ENCODE measurements around the gene PPIF.

The PPIF gene

DNA sequence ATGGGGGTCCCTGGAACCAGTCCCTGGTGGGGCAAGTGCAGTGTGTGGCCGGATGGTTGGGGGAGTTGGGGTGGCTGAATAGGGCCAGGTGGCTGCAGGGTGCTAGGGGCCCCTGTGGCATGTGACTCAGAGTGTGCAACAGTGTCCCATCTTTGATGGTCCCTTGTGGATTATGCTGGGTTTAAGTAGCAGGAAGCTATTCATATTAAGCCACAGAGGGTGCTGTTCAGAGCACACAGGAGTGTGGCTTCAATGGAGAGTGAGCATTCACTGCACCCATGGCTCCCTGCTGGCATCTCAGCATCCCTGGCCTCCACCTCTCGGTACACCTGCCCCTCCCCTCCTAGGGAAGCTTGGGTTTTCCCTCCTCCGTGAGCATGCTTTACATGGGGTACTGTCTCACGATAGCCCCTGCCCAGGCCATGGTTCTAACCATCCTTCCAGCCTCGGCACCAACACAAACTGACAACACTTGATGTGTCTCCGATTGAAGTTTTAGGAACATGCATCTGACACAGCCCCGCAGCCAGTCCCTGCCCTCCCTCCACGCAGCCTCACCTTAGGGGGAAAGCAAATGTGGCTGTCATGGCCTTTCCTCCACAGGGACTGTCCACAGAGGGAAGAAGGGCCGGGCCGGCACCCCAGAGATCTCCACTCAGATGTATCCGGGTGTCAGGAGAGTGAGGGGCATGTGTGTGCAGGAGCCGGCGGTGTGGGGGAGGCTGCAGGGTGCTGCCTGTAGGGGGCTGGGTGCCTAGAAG is 30.4 kb upstream of the PPIF start:
- Histone ChIP-seq H3K4me3 (ENCODE audit: low read depth, low read length) (no peak overlapping the region), H3K4me1 (ENCODE audit: control insufficient read depth, insufficient read depth, low read length) (no peaks in the 10 kb centered on the region), H3K36me3 (ENCODE audit: control insufficient read depth in 2 of 2, insufficient read depth in 1 of 2, low read length in 2 of 2) (peaks cover 0 to 7% of the 10 kb centered on the region in 2 experiments; a peak in 1 of 3 replicates), H3K27ac (ENCODE audit: extremely low read depth, low read depth, low read length) (no peak overlapping the region), H3K9me3 (ENCODE audit: control insufficient read depth, insufficient read depth, low read depth, low read length) (no peaks in the 10 kb centered on the region)
- ChIA-PET POLR2A (no interaction called here), CTCF (interaction anchor here (0.6 to 1.0 kb wide), 4 partner anchors 17 to 741 kb away, joined by 3 to 4 read pairs (median 3); no protein-coding TSS in a partner anchor)
- TF ChIP-seq ZNF302 (tag by site-specific recombination; IDR thresholded peaks at IDR 0.05; ENCODE audit: low read depth) (no peak), ZBTB48 (tag by site-specific recombination; IDR thresholded peaks at IDR 0.05) (peak; percentile 41; the same call in 1 of the 2 replicates), ZNF664 (tag by site-specific recombination; IDR thresholded peaks at IDR 0.05) (no peak), ZIC2 (tag by site-specific recombination; IDR thresholded peaks at IDR 0.05) (peak; percentile 62), SCRT2 (tag by site-specific recombination; IDR thresholded peaks at IDR 0.05) (peak; percentile 63)

DNA sequence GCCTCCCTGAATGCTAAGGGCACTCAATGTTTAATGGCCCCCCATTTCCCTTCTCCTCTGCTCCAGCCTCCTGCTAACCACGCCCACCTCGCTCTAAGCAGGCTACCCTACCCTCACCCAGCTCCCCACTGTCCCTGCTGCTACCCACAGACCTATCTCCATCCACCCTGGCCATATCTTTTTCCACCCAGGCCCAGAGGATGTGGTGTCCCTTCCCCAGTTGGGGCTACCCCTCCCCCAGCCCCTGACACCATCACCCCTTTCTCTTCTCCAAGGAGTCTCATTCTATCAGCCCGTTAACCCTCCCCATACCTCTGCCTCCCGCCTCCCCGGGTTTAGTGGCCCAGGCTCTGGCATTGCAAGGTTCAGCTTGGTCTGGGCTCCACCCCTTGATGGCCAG is 28.9 kb upstream of the PPIF start:
- Histone ChIP-seq H3K36me3 (ENCODE audit: control insufficient read depth in 2 of 2, insufficient read depth in 1 of 2, low read length in 2 of 2) (no peaks in the 10 kb centered on the region), H3K4me1 (ENCODE audit: control insufficient read depth, insufficient read depth, low read length) (no peaks in the 10 kb centered on the region), H3K27ac (ENCODE audit: extremely low read depth, low read depth, low read length) (no peak overlapping the region), H3K9me3 (ENCODE audit: control insufficient read depth, insufficient read depth, low read depth, low read length) (no peaks in the 10 kb centered on the region), H3K4me3 (ENCODE audit: low read depth, low read length) (no peak overlapping the region)
- TF ChIP-seq ZNF24 (tag by site-specific recombination; IDR thresholded peaks at IDR 0.05) (no peak), KLF9 (tag by site-specific recombination; IDR thresholded peaks at IDR 0.05; ENCODE audit: low read depth) (0 out of 2 replicates have a peak, but pooled peaks have one; percentile 26)
- TF ChIP-seq, protein P1, sequence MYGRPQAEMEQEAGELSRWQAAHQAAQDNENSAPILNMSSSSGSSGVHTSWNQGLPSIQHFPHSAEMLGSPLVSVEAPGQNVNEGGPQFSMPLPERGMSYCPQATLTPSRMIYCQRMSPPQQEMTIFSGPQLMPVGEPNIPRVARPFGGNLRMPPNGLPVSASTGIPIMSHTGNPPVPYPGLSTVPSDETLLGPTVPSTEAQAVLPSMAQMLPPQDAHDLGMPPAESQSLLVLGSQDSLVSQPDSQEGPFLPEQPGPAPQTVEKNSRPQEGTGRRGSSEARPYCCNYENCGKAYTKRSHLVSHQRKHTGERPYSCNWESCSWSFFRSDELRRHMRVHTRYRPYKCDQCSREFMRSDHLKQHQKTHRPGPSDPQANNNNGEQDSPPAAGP (tag by site-specific recombination; IDR thresholded peaks at IDR 0.05): no peak
- TF ChIP-seq, protein P2, sequence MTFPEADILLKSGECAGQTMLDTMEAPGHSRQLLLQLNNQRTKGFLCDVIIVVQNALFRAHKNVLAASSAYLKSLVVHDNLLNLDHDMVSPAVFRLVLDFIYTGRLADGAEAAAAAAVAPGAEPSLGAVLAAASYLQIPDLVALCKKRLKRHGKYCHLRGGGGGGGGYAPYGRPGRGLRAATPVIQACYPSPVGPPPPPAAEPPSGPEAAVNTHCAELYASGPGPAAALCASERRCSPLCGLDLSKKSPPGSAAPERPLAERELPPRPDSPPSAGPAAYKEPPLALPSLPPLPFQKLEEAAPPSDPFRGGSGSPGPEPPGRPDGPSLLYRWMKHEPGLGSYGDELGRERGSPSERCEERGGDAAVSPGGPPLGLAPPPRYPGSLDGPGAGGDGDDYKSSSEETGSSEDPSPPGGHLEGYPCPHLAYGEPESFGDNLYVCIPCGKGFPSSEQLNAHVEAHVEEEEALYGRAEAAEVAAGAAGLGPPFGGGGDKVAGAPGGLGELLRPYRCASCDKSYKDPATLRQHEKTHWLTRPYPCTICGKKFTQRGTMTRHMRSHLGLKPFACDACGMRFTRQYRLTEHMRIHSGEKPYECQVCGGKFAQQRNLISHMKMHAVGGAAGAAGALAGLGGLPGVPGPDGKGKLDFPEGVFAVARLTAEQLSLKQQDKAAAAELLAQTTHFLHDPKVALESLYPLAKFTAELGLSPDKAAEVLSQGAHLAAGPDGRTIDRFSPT (tag by site-specific recombination; IDR thresholded peaks at IDR 0.05): no peak
- CTCF ChIA-PET: no interaction called here
- POLR2A ChIA-PET: no interaction called here

DNA sequence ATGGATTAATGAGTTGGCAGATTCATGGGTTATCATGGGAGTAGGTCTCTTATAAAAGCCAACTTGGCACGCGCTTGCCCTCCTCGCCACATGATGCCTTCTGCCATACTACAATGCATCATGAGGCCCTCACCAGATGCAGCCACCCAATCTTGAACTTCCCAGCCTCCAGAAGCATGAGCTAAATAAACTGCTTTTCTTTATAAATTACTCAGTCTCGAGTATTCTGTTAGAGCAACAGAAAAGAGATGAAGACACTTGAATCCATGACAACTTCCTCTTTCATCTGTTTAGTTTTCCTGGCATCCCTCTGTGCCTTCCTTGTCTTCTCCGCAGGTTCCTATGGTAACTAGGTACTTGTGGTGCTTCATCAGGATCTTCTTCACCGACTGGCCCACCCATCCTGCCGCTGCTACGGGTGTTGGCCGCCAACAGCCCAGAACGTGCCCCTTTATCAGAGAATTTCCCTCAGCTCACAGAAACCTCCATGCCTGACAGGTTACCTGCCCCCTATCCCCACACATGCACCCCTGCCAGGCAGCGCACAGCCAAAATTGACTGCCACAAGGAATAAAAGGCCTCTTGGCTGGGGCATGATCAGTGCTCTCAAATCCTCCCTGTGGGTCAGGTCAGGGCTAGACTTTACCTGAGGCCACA is 28.0 kb upstream of the PPIF start:
- no peaks in the 10 kb centered on the region for H3K4me1 ChIP-seq (ENCODE audit: control insufficient read depth, insufficient read depth, low read length)
- H3K9me3 ChIP-seq (ENCODE audit: control insufficient read depth, insufficient read depth, low read depth, low read length): no peaks in the 10 kb centered on the region
- H3K27ac ChIP-seq (ENCODE audit: extremely low read depth, low read depth, low read length): no peak overlapping the region
- no peaks in the 10 kb centered on the region for H3K36me3 ChIP-seq (ENCODE audit: control insufficient read depth in 2 of 2, insufficient read depth in 1 of 2, low read length in 2 of 2)
- H3K4me3 ChIP-seq (ENCODE audit: low read depth, low read length): no peak overlapping the region
- ChIA-PET POLR2A (no interaction called here), CTCF (no interaction called here)
- TF ChIP-seq ZFHX2 (tag by site-specific recombination; conservative IDR thresholded peaks at IDR 0.05) (no peak), ZBTB1 (tag by site-specific recombination; IDR thresholded peaks at IDR 0.05) (no peak), ZNF423 (tag by site-specific recombination; IDR thresholded peaks at IDR 0.05) (no peak), ZNF776 (tag by site-specific recombination; IDR thresholded peaks at IDR 0.05; ENCODE audit: borderline replicate concordance) (no peak), ZNF302 (tag by site-specific recombination; IDR thresholded peaks at IDR 0.05; ENCODE audit: low read depth) (no peak), ZNF416 (tag by site-specific recombination; IDR thresholded peaks at IDR 0.05) (no peak)
- TF ChIP-seq, protein P3, sequence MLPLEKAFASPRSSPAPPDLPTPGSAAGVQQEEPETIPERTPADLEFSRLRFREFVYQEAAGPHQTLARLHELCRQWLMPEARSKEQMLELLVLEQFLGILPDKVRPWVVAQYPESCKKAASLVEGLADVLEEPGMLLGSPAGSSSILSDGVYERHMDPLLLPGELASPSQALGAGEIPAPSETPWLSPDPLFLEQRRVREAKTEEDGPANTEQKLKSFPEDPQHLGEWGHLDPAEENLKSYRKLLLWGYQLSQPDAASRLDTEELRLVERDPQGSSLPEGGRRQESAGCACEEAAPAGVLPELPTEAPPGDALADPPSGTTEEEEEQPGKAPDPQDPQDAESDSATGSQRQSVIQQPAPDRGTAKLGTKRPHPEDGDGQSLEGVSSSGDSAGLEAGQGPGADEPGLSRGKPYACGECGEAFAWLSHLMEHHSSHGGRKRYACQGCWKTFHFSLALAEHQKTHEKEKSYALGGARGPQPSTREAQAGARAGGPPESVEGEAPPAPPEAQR (tag by site-specific recombination; IDR thresholded peaks at IDR 0.05): no peak
- TF ChIP-seq, protein P4, sequence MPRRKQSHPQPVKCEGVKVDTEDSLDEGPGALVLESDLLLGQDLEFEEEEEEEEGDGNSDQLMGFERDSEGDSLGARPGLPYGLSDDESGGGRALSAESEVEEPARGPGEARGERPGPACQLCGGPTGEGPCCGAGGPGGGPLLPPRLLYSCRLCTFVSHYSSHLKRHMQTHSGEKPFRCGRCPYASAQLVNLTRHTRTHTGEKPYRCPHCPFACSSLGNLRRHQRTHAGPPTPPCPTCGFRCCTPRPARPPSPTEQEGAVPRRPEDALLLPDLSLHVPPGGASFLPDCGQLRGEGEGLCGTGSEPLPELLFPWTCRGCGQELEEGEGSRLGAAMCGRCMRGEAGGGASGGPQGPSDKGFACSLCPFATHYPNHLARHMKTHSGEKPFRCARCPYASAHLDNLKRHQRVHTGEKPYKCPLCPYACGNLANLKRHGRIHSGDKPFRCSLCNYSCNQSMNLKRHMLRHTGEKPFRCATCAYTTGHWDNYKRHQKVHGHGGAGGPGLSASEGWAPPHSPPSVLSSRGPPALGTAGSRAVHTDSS (tag by site-specific recombination; IDR thresholded peaks at IDR 0.05): no peak
- TF ChIP-seq, protein P5, sequence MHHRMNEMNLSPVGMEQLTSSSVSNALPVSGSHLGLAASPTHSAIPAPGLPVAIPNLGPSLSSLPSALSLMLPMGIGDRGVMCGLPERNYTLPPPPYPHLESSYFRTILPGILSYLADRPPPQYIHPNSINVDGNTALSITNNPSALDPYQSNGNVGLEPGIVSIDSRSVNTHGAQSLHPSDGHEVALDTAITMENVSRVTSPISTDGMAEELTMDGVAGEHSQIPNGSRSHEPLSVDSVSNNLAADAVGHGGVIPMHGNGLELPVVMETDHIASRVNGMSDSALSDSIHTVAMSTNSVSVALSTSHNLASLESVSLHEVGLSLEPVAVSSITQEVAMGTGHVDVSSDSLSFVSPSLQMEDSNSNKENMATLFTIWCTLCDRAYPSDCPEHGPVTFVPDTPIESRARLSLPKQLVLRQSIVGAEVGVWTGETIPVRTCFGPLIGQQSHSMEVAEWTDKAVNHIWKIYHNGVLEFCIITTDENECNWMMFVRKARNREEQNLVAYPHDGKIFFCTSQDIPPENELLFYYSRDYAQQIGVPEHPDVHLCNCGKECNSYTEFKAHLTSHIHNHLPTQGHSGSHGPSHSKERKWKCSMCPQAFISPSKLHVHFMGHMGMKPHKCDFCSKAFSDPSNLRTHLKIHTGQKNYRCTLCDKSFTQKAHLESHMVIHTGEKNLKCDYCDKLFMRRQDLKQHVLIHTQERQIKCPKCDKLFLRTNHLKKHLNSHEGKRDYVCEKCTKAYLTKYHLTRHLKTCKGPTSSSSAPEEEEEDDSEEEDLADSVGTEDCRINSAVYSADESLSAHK (tag by site-specific recombination; IDR thresholded peaks at IDR 0.05): no peak
- TF ChIP-seq, protein P6, sequence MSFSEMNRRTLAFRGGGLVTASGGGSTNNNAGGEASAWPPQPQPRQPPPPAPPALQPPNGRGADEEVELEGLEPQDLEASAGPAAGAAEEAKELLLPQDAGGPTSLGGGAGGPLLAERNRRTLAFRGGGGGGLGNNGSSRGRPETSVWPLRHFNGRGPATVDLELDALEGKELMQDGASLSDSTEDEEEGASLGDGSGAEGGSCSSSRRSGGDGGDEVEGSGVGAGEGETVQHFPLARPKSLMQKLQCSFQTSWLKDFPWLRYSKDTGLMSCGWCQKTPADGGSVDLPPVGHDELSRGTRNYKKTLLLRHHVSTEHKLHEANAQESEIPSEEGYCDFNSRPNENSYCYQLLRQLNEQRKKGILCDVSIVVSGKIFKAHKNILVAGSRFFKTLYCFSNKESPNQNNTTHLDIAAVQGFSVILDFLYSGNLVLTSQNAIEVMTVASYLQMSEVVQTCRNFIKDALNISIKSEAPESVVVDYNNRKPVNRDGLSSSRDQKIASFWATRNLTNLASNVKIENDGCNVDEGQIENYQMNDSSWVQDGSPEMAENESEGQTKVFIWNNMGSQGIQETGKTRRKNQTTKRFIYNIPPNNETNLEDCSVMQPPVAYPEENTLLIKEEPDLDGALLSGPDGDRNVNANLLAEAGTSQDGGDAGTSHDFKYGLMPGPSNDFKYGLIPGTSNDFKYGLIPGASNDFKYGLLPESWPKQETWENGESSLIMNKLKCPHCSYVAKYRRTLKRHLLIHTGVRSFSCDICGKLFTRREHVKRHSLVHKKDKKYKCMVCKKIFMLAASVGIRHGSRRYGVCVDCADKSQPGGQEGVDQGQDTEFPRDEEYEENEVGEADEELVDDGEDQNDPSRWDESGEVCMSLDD (tag by site-specific recombination; IDR thresholded peaks at IDR 0.05): no peak
